Thoracic aorta (tissue), 2 donors: ENCODE measurements around the gene CAPS. TPM values are rescaled to one million over a fixed set of nuclear protein-coding genes. Genes with fewer than 3 reads are reported as not detected.

ENCODE experiments used
- ATAC-seq: fragments of 150-250 bp; one replicate; pipeline ENCODE4 v1.8.0; 2017; ENCODE audit warnings: low read depth; ENCODE audit not compliant: insufficient number of reproducible peaks, low FRiP score
- DNase-seq: peaks from one replicate; pipeline ENCODE4 v3.0.0-alpha.2; 2020; ENCODE audit warnings: low spot score
- H3K27ac ChIP-seq, 2 donors: fragments of 200-600 bp; sonication (generic); 1 replicate in 1 of 2; 2 replicates in 1 of 2; pipeline ENCODE4 v1.5.1; 2016; ENCODE audit warnings: mild to moderate bottlenecking in 2 of 2, moderate library complexity in 2 of 2
- H3K27me3 ChIP-seq: fragments of 200-600 bp; sonication (generic); replicated peaks from 2 replicates; pipeline ENCODE4 v1.6.0; 2016; ENCODE audit warnings: mild to moderate bottlenecking; ENCODE audit not compliant: insufficient read depth
- H3K36me3 ChIP-seq: fragments of 200-600 bp; sonication (generic); one replicate; pipeline ENCODE4 v1.5.1; 2016
- H3K4me1 ChIP-seq, 2 donors: fragments of 200-600 bp; sonication (generic); 1 replicate in 1 of 2; 2 replicates in 1 of 2; pipeline versions ENCODE4 v1.5.1 to v1.6.0; 2016; ENCODE audit warnings: low read depth in 2 of 2, mild to moderate bottlenecking in 1 of 2; ENCODE audit not compliant: control insufficient read depth in 1 of 2
- H3K4me3 ChIP-seq: fragments of 200-600 bp; sonication (generic); 2 replicates; pipeline ENCODE4 v1.5.1; 2016; ENCODE audit warnings: mild to moderate bottlenecking
- H3K9me3 ChIP-seq: fragments of 200-600 bp; sonication (generic); 2 replicates; pipeline ENCODE4 v1.5.1; 2016
- CTCF ChIP-seq: fragments of 200-600 bp; sonication (generic); IDR thresholded peaks from one replicate; pipeline ENCODE4 v1.5.1; 2019; ENCODE audit warnings: antibody characterized with exemption
- total RNA-seq, 2 donors: library from RNA; depleted of rRNA; stranded (reverse); fragments of >200 nt; gene quantifications; one replicate each; pipeline versions ENCODE4 v1.1.0 to v1.2.3, GENCODE V29; 2016

The CAPS gene
- total RNA-seq, 2 donors from 2014 or later: 8.5 to 48.7 TPM

- Histone ChIP-seq H3K9me3 (no peaks in the 10 kb centered on the region), H3K27ac (no peak overlapping the region), H3K4me3 (no peak overlapping the region), H3K4me1 (peaks cover 8 to 15% of the 10 kb centered on the region in 2 donors), H3K27me3 (no peaks in the 10 kb centered on the region), H3K36me3 (peaks cover 11% of the 10 kb centered on the region)
- DNase-seq: no peak
- TF ChIP-seq CTCF: no peak
- ATAC-seq: no peak
Observed at GRCh38 chr19:5908773-5909442, 5.1 kb upstream of the CAPS start.

GRCh38 chr19:5910638-5910907, 3.5 kb upstream of the CAPS start:
- H3K36me3 ChIP-seq: peaks cover 15% of the 10 kb centered on the region
- no peak overlapping the region for H3K4me3 ChIP-seq
- peaks cover 2 to 14% of the 10 kb centered on the region in 2 donors for H3K4me1 ChIP-seq
- no peak overlapping the region for H3K27ac ChIP-seq
- DNase-seq (no peak), ATAC-seq (no peak)
- no peak for TF ChIP-seq CTCF
- H3K27me3 ChIP-seq: no peaks in the 10 kb centered on the region
- H3K9me3 ChIP-seq: no peaks in the 10 kb centered on the region

- no peaks in the 10 kb centered on the region for H3K9me3 ChIP-seq
- no peak for DNase-seq
- no peak overlapping the region for H3K27ac ChIP-seq
- TF ChIP-seq CTCF: no peak
- H3K27me3 ChIP-seq: no peaks in the 10 kb centered on the region
- H3K4me1 ChIP-seq: peaks cover 0 to 8% of the 10 kb centered on the region in 2 donors
- no peak overlapping the region for H3K4me3 ChIP-seq
- peaks cover 22% of the 10 kb centered on the region for H3K36me3 ChIP-seq
- no peak for ATAC-seq
Observed at GRCh38 chr19:5911366-5911765, 2.7 kb upstream of the CAPS start.

- Histone ChIP-seq H3K9me3 (no peaks in the 10 kb centered on the region), H3K4me3 (no peak overlapping the region), H3K27ac (peak overlapping the region in 1 of 2 donors; percentile 23), H3K36me3 (peaks cover 43% of the 10 kb centered on the region), H3K27me3 (no peaks in the 10 kb centered on the region), H3K4me1 (peaks cover 0 to 8% of the 10 kb centered on the region in 2 donors)
- ATAC-seq (no peak), DNase-seq (no peak)
- no peak for TF ChIP-seq CTCF
Observed at GRCh38 chr19:5914358-5914774, 312 bp downstream of the CAPS start.

GRCh38 chr19:5914946-5915781, 1.1 kb downstream of the CAPS start:
- Histone ChIP-seq H3K9me3 (no peaks in the 10 kb centered on the region), H3K4me3 (no peak overlapping the region), H3K4me1 (peaks cover 0 to 8% of the 10 kb centered on the region in 2 donors), H3K27ac (no peak overlapping the region), H3K36me3 (peaks cover 45% of the 10 kb centered on the region), H3K27me3 (no peaks in the 10 kb centered on the region)
- TF ChIP-seq CTCF: no peak
- ATAC-seq (no peak), DNase-seq (no peak)
